GM18517 (cell line): ENCODE results near the gene KLK15.
"Not testable (repeated sequence)": the region's sequence is repeated elsewhere in the genome, so short reads cannot be mapped to it uniquely, and the experiment has no call there.

Experiments used
- ATAC-seq: cut with Tn5 transposase; IDR thresholded peaks from one replicate; pipeline ENCODE4 v1.9.1; 2021; ENCODE audit warnings: mild to moderate bottlenecking, moderate library complexity; ENCODE audit not compliant: unreplicated experiment

The KLK15 gene

GRCh38 chr19:50822661-50823208 lies 10.6 kb downstream of the KLK15 start:
- ATAC-seq, result no peak

GRCh38 chr19:50821622-50822021 lies 11.8 kb downstream of the KLK15 start:
- ATAC-seq, result no peak

GRCh38 chr19:50821248-50821612 lies 12.1 kb downstream of the KLK15 start:
- ATAC-seq, result no peak

GRCh38 chr19:50820549-50821247 lies 12.7 kb downstream of the KLK15 start:
- no peak for ATAC-seq

GRCh38 chr19:50820086-50820485 lies 13.3 kb downstream of the KLK15 start:
- no peak for ATAC-seq

- ATAC-seq, result no peak
Observed at GRCh38 chr19:50819636-50820035, 13.7 kb downstream of the KLK15 start.

- no peak for ATAC-seq
Observed at GRCh38 chr19:50818859-50819472, 14.4 kb downstream of the KLK15 start.

- ATAC-seq, result peak; percentile 45
Observed at GRCh38 chr19:50817941-50818858, 15.2 kb downstream of the KLK15 start.

GRCh38 chr19:50815439-50815838 lies 17.9 kb downstream of the KLK15 start:
- no peak for ATAC-seq

- ATAC-seq, result no peak
Observed at GRCh38 chr19:50814883-50815282, 18.5 kb downstream of the KLK15 start.

- ATAC-seq, result no peak
Observed at GRCh38 chr19:50812474-50812873, 20.9 kb downstream of the KLK15 start.

GRCh38 chr19:50811622-50812238 lies 21.6 kb downstream of the KLK15 start:
- ATAC-seq, result not testable (repeated sequence)

- no peak for ATAC-seq
Observed at GRCh38 chr19:50808856-50809255, 24.5 kb downstream of the KLK15 start.

GRCh38 chr19:50804420-50805272 lies 28.7 kb downstream of the KLK15 start:
- peak; percentile 87 for ATAC-seq

- ATAC-seq, result no peak
Observed at GRCh38 chr19:50803633-50804419, 29.5 kb downstream of the KLK15 start.

GRCh38 chr19:50801107-50801506 lies 32.3 kb downstream of the KLK15 start:
- ATAC-seq, result no peak

GRCh38 chr19:50799547-50799851 lies 33.9 kb downstream of the KLK15 start:
- no peak for ATAC-seq

- ATAC-seq, result no peak
Observed at GRCh38 chr19:50798659-50799546, 34.5 kb downstream of the KLK15 start.
